Stimulated activated CD4-positive, alpha-beta T cell treated with anti-CD3 and anti-CD28 coated beads, Interleukin-4, amount 100 ng/mL, for 1 hour (primary cell): ENCODE data around the gene MYO7B.

Experiments used
- DNase-seq: peaks from one replicate; pipeline ENCODE4 v3.0.0-alpha.2; 2020

Gene MYO7B

DNA sequence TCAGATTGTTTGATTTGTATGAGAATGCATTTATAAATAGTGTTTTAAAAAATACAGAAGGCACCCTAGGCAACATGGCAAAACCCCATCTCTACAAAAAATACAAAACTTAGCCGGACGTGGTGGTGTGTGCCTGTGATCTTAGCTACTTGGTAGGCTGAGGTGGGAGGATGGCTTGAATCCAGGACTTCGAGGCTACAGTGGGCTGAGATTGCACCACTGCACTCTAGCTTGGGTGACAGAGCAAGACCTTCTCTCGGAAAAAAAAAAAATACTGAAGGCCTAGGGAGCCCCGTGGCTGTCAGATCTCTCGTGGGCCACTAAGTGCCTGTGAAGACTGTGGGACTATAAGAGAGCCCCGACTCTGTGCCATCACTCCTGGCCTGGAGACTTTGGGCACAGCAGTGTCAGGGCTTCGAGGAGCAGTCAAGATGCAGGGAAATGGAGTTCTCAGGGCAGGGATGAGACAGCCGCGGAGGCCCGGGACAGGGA, 40.5 kb downstream of the MYO7B start:
- DNase-seq, result no peak

DNA sequence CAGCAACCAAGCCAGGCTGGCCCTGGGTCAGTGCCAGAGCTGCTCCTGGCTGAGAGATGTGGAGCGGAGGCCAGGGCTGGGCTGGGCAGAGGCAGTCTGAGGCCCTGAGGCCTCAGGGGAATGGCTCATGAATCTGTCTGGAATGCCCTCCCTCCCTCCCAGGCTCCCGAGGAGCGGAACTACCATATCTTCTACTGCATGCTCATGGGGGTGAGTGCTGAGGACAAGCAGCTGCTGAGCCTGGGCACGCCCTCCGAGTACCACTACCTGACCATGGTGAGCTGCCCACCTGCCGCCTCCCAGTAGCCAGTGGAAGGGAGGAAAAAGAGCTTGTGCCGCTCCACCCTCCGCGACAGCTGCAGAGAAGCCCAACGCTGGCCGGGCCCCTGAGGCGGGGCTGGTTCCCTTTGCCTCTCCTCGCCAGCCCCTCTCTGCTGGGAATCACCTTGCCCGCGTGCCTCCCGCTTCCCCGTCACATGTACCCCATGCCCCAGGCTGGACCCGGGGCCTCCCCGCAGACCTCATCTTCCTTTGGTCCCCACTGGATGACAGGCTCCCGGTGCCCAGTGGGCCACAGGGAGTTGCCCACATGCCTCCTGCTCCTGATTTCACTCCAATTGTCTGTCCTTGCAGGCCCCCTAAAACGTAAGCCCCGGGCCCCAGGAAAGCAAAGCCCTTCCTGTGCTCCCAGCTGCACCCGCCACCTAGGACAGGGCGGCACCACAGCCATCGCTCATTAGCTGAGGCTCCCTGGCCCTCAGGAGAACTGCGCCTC, 41.1 kb downstream of the MYO7B start:
- DNase-seq, result no peak

DNA sequence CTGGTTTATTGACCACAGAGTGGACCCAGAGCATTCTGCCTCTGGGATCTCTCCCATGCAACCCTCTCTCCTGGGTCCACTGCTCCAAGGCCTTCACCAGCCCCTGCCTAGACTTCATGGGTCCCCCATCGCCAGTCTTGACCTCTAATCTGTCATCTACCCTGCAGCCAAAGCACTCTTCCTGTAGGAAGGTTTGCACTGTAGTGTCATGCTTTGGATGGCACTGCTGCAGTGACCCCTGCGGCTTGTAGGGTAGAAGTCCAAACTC, 41.7 kb downstream of the MYO7B start:
- no peak for DNase-seq

DNA sequence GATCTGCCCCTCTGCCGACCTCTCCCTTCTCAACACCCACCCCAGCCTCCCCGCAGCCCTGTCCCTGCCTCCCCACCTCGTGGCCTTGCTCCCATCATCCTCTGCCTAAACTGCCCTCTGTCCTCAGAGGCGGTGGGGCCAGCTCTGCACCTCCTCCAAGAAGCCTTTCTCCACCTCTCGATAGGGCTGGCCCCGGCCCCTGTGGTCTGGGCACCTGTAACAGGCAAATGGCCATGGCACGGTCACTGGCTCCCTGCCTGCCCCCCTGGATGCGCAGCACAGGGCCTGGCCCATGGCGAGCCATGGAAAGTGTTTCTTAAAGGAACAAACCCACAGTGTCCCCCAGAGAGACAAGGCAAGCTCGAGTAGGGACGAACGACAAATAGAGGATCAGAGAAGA, 42.0 kb downstream of the MYO7B start:
- DNase-seq, result no peak

DNA sequence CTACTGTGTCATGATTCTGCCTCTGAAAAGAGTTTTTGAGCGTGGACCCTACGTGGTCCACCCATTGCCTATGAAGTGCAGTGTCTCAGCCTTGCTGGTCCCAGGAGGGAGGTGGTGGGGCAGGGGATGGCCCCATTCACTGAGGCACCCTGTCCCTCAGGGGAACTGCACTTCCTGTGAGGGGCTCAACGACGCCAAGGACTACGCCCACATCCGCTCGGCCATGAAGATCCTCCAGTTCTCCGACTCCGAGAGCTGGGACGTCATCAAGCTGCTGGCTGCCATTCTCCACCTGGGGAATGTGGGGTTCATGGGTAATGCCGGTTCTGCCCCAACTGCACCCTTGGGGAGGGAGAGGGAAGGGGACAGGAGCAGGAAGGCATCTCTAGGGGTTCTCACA, 42.5 kb downstream of the MYO7B start:
- DNase-seq, result no peak

DNA sequence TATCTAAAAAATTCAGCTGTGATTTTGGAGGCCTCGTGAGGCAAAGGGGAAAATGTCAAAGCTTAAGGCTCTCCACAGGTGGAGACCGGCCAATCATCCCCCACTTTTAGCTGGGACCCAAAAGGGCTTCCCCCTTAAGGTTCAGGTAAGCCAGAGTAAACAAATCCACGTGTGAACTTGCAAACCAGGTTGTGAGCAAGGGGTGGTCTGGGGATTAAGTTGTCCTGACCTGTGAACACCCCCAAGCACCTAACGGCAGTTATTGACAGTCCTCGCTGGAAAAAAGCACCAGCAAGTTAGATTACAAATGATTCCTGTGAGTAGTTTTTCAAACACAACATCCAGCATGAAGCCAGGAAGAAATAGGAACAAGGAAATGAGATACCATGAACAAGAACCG, 42.9 kb downstream of the MYO7B start:
- DNase-seq, result no peak

DNA sequence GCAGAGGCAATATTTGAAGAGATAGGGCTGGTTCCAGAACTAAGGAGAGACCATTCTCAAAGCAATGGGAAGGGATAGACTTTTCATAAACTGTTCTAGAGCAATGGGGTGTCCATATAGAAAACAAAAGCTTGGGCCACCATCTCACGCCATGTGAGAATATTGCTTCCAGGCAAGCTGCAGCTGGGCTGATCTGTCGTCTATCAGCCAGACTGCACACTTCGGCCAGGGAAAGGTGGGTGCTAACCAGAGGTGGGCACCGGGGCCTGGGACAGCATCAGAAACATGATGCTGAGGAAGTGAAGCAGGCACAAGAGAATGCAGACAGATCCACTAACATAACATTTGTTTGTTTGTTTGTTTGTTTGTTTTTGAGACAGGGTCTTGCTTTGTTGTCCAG, 43.7 kb downstream of the MYO7B start:
- DNase-seq, result no peak

DNA sequence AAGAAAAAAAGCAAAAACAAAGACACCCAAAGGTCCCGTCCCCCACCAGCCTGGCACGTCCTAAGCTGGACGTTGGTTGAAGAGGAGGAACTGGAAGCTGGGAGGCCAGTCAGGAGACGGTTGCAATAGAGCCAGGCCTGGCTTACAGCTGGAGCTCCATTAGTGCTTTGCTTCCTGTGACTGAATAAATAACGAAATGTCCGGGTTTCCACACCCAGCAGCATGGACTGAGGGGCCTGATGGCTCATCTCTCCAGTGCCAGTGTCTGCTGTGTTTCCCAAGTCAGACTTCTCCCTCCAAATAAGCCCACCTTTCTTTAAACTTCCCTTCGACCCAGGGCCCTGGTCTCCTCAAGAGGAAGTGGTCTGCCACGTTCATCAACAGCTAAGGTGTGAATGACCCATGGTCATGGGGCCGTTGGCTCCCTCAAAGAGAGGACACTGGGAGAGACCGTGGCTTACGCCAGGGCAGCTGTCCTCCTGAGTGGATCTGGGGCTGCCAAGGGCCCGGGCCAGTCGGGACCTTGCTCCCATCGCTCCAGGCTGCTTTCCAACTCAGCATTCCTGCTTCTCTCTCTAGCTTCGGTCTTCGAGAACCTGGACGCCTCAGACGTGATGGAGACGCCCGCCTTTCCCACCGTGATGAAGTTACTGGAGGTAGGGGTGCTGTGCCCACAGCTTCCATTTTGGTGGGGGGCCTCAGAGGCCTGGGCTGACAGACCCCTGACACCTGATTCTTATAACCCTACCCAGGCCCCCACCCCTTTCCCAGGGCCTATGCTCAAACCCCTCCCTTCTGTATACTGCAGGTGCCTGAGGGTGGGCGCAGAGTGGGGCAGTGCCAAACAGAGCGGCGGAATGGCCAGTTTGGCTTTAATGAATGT, 44.9 kb downstream of the MYO7B start:
- no peak for DNase-seq

DNA sequence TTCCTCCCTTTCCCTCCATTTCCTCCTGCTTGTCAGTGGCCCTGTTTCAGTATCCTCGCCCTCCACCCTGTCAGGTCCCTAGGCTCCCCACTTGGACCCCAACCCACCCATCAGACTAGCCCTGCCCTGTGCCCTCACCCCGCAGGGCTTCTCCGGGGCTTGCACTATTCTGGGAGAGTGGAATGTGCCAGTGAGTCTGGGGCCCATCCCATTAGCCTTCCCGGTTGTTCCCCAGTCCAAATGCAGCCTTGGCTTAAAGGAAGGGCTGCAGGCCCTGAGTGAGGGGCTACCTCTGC, 45.5 kb downstream of the MYO7B start:
- DNase-seq, result no peak

DNA sequence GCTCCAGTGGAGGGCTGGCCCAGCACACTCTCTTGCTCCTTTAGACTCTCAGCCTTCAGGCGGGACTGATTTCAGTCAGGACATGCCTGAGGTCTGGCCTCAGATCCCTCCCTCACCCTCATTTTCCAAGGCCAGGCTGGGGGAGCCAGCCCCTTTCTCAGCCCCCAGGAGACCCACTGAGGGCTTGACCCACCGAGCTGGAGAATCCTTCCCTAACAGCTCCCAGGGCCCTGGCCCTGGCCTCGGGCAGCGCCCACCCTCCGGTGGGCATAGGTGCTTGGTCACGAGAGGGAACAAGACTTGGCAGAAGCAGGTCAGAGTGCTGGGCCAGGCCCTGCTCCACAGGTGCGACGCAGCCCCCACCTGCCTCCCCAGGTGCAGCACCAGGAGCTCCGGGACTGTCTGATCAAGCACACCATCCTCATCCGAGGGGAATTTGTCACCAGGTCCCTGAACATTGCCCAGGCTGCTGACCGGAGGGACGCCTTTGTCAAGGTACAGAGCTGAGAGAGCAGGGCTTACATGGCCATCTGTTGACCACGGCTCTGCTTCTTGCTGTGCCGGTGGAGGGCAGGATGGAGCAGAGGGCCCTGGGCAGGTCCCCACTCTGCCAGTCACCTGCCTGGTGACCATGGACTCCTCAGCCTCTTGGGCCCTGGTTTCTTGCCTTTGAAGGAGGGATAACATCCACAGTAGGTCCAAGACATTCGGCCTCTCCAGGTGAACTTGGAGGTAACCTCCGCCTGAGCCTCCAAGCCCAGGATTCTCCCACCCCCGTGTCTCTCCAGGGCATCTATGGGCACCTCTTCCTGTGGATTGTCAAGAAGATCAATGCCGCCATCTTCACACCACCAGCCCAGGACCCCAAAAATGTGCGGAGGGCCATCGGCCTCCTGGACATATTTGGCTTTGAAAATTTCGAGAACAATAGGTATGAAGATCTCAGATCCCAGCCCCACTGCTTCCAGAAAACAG, 46.3 kb downstream of the MYO7B start:
- no peak for DNase-seq

DNA sequence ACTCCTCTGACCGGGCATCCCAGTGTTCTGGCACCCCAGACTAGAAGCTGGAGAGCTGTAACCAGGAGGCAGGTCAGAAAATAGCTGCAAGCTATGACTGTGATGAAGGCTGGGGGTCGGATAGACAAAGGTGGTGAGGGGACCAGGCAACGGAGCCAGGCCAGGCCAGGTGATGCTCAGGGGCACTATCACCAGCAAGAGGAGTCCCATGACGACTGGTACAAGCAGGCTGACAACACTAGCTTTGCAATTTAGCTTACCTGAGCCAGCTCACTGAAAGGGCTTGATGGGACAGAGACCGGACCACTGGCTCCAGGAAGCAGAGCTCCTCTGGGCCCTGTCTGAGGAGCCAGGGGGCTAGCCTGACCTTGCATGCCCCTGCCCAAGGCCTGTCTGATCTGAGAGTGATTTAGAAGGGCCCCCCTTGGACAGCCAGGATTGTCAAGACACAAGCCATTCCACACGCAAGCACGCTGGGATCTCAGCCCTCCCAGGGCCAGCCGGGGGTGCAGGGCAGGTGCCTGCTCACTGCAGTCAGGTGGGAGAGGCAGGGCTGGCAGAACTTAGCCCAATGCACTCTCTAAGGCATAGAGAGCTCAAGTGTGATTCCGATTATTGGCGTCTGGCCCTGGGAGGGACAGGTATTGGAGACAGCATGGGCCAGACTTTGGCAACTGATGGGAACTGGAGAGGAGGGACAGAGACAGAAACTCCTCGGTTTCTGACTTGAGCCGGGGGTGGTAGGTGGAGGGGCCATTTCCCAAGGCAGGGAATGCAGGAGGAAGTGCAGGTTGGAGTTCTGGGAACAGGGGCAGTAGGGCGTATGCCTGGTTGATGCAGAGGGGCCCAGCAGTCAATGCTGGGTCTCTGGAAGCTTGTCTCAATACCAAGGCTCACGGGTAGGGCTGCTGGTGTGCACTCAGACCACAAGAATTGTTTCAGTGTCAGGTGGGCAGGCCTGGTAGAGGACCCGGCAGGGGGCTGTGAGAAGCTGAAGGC, 47.7 kb downstream of the MYO7B start:
- DNase-seq, result no peak

DNA sequence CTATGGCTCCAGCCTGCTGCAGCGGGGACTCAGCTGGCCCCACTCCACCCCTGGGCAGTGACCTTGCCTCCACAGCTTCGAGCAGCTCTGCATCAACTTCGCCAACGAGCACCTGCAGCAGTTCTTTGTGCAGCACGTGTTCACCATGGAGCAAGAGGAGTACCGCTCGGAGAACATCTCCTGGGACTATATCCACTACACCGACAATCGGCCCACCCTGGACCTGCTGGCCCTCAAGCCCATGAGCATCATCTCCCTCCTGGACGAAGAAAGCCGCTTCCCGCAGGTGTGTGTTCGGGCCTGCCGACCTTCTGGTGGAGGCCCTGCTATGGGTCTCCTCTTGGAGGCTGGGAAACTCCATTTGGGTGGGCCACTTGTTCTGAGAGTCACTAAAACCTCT, 48.6 kb downstream of the MYO7B start:
- no peak for DNase-seq

DNA sequence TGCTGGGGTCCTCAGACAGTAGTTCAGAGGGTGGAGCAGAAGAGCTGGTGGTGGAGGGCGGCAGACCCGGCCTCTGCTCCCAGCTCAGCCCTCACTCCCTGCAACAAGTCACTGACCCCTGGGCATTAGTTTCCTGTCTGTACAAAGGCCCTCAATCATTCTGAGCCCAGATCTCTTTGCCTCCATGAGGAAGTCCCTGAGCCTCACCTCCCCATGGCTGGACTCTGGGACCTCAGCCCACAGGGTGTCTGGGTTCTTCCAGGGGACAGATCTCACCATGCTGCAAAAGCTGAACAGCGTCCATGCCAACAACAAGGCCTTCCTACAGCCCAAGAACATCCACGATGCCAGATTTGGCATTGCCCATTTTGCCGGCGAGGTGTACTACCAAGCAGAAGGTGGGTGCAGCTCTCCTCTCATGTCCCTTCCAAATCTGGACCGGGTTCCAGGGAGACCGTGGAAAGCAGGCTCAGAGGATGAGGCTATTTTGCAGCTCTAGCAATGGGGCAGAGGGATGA, 49.1 kb downstream of the MYO7B start:
- DNase-seq, result no peak

DNA sequence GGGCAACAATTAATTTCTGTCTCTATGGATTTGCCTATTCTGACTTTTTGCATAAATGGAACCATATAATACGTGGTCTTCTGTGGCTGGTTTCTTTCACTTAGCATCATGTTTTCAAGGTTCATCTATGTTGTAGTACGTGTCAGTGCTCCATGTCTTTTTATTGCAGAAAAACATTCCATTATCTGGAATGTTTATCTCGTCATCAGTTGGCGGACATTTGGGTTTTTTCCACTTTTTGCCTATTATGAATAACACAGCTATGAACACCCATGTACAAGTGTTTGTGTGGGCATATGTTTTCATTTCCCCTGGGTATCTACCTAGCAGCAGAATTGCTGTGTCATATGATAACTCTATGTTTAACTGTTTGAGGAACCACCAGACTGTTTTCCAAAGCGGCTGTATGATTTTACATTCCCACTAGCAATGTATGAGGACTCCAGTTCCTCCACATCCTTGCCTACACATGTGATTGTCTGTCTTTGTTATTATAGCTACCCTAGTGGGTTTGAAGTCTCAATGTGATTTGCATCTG, 49.9 kb downstream of the MYO7B start:
- DNase-seq, result no peak

DNA sequence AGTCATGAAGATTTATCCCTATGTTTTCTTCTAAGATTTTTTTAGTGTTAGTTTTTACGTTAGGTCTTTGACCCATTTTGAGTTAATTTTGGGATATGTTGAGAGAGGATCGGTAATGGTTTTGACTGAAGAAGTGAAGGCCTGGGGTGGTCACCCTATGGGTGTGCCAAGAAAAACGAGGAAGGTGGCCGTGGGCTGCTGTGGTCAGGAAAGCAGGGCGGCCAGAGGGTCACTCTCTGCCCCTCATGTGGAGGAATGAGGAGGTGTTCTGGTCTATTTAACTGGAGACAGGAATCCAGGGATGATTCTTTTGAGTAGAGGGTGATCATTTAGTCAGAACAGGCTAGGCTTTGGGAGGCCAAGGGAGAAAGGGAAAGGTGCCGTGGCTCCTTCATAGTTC, 50.7 kb downstream of the MYO7B start:
- no peak for DNase-seq

DNA sequence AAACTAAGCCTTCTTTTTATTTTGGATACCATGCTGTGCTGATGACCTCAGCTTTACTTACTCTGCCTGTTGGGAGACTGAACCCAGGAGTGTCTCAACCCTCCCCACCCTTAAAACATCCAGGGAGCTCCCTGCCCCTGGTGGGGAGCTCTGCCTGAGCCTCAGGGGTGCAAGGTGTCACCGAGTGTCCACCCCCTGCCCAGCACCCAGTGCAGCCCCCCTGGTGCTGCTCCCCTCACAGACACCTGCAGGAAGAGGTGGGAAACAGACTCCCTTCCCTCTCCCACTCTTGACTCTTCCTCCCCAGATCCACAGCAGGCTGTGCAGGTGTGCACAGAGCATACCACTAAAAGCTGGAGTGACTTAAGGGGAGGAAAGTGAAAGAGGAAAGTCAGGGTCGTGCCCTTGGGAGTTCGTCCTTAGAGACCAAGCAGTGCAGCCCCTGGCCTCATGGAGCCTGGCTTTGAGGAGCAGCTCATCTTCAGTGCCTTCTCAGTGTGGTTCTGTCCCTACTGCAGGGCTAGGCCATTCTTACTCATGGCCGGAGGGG, 51.3 kb downstream of the MYO7B start:
- DNase-seq, result no peak

DNA sequence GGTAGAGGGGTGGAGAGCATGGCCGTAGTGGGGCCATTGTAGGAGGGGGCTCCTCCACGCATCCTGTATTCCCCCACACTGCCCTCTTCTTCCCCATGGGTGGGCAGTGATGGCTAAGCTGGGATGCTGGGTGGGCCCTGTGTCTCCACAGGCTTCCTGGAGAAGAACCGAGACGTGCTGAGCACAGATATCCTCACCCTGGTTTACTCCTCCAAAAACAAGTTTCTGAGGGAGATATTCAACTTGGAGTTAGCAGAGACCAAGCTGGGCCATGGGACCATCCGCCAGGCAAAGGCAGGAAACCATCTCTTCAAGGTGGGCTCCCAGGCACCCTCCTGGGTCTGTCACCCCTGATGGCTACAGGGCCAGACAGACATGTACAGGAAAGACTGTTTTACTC, 52.8 kb downstream of the MYO7B start:
- no peak for DNase-seq

DNA sequence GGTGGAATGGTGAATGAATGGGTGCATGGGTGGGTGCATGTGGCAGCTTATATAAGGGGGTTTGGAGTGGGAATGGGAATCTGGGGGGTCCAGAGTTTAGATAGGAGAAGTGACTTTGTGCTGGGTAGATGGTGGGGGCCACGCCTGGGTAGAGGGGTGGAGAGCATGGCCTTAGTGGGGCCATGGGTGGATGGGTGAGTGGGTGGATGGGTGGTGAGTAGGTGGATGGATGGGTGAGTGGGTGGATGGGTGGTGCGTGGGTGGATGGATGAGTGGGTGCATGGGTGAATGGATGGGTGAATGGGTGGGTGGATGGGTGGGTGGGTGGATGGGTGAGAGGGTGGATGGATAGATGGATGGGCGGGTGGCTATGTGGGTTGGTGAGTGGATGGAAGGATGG, 53.9 kb downstream of the MYO7B start:
- no peak for DNase-seq

DNA sequence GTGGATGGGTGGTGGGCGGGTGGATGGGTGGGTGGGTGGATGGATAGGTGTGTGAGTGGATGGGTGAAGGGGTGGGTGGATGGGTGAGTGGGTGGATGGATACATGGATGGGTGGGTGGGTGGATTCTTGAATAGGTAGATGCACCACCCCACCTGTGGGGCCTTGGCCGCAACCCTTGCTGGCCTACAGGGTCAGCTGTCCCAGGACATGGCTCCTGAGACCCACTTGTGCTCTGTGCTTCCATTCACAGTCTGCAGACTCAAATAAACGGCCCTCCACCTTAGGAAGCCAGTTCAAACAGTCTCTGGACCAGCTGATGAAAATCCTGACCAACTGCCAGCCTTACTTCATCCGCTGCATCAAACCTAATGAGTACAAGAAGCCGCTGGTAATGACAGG, 54.4 kb downstream of the MYO7B start:
- no peak for DNase-seq

DNA sequence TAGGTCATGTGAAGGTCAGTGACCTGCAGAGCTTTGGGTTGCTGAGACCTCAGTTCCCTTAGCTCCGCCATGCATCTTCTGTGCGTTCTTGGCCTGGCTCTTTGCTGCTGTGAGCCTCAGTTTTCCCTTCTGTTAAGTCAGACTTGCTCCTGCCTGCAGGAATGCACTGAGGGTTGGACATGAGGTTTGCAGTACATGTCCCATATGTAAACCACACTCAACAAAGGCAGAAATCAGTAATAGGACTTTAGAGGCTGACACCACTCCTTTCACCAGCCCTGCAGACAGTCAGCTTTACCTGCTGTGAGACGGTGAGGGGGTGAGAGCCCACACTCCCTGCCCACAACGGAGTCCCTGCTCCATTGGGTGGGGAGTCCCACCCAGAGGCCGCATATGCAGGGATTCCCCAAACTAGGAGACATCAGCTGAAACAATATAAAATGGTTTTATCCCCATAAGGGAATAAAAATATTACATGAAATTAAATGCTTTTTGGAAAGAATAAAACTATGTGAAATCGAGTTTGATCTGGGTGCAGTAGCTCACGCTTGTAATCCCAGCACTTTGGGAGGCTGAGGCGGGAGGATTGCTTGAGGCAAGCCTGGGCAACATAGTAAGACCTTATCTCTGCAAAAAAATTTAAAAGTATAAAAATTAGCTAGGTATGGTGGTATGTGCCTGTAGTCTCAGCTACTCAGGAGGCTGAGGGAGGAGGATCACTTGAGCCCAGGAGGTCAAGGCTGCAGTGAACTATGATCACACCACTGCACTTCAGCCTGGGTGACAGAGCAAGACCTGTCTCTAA, 55.1 kb downstream of the MYO7B start:
- no peak for DNase-seq
